Activated T-helper 2 cell treated with anti-CD3 and anti-CD28 coated beads, Interferon-gamma antibody, Interleukin-2, Interleukin-4, amounts not matched to agents 10 μg/mL and 5 μg/mL and 100 μg/mL, durations not matched to agents 14 hours and 24 hours and 36 hours (primary cell): Measurements from ENCODE around the gene PRKG1. TPM values are rescaled to one million over a fixed set of nuclear protein-coding genes. Genes with fewer than 3 reads are reported as not detected.

Source experiments
- DNase-seq: peaks from one replicate; pipeline ENCODE4 v3.0.0; 2021; ENCODE audit warnings: low spot score
- H3K27ac Mint-ChIP-seq: one replicate; pipeline ENCODE4 v1.8.0; 2021; ENCODE audit warnings: mixed read lengths
- H3K27me3 Mint-ChIP-seq: one replicate; pipeline ENCODE4 v1.8.0; 2021; ENCODE audit warnings: low read depth, mixed read lengths
- H3K36me3 Mint-ChIP-seq: one replicate; pipeline ENCODE4 v1.8.0; 2021; ENCODE audit warnings: low read depth, mixed read lengths
- H3K4me1 Mint-ChIP-seq: one replicate; pipeline ENCODE4 v1.8.0; 2021; ENCODE audit warnings: low read depth, mixed read lengths
- H3K4me3 Mint-ChIP-seq: one replicate; pipeline ENCODE4 v1.8.0; 2021; ENCODE audit warnings: low read depth, mild to moderate bottlenecking, moderate library complexity, mixed read lengths
- H3K9me3 Mint-ChIP-seq: one replicate; pipeline ENCODE4 v1.8.0; 2021; ENCODE audit warnings: mixed read lengths
- intact Hi-C: fragments of 100-400 bp; cut with micrococcal nuclease; formaldehyde crosslinking; loops from one replicate; pipeline ENCODE4 v1.15.1; 2023
- total RNA-seq: library from RNA; stranded (reverse); gene quantifications from 2 replicates; pipeline ENCODE4 v1.2.3, GENCODE V29; 2022

PRKG1 gene
- total RNA-seq, 1 donor from 2014 or later = not detected

DNA sequence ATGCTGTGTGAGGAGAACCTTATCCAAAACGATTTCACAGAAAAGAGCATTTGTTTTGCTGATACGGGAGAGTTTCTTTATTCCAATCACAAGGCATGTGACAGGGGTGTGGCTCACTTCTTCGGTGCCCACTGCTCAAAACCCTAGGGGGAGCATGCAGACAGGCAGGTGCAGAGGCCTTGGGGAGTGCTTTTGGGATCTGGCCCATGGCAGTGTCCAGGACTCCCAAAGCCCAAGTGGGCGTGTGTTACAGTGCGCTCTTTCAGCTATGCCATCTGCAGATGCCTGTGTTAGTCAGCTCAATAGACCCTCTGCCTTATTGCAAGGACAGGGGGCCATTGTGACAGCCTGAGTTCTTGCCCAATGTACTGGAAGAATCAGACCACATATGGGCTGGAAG, 530.3 kb downstream of the PRKG1 start:
- DNase-seq = no peak
- Mint-ChIP-seq H3K9me3 (no peaks in the 10 kb centered on the region), H3K27me3 (no peaks in the 10 kb centered on the region), H3K36me3 (no peaks in the 10 kb centered on the region), H3K4me3 (no peak overlapping the region), H3K27ac (no peak overlapping the region), H3K4me1 (no peaks in the 10 kb centered on the region)
- intact Hi-C loops = no loop called here

DNA sequence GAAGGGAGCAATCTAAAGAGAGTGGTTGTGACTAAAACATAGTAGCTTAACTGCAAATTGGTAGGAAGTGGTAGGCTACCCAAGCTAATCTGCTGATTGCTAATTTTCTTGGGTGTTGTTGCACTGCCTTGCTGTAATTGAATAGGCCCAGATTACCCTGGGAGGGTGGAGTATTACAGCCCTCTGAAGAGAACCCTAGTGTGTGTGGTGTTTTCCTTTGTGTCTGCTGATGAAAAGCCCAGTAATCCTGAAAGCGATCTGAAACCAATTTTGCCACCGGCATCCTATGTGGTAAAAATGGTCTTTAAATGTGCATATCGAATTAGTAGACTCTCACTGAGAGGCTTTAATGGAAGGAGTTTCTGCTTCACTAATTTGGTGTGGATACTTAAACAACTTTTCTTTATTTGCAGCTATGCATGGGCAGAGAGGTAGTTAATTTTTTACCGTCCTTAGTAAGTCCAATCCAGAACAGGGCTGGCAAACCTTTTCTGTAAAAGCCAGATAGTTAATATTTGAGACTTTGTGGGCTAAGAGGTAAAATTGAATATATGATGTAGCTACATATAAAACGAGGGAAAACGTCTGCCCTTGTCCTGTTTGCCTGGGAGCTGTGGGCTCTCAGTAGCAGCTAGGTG, 532.7 kb downstream of the PRKG1 start:
- no peak overlapping the region for H3K4me3 Mint-ChIP-seq
- H3K27ac Mint-ChIP-seq = no peak overlapping the region
- H3K9me3 Mint-ChIP-seq = no peaks in the 10 kb centered on the region
- DNase-seq = no peak
- intact Hi-C loops = no loop called here
- no peaks in the 10 kb centered on the region for H3K4me1 Mint-ChIP-seq
- H3K36me3 Mint-ChIP-seq = no peaks in the 10 kb centered on the region
- H3K27me3 Mint-ChIP-seq = no peaks in the 10 kb centered on the region

DNA sequence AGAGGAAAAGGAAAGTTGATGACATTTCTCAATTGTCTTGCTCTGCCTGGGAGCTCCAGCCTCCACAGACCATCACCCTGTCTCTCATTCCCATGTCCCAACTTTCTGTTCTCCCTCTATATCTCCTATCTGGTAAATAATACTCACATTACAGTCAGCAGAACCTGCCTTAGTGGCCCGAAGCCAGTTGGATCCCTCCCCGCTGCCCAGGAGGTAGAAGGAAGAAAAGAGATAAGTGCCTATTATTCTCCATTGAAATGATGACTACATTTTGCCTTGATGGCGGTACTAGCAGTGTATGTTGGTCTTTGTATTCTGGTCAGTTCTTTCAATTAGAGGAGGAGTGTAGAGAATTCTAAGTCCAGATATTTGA, 533.2 kb downstream of the PRKG1 start:
- Mint-ChIP-seq H3K4me3 (no peak overlapping the region), H3K27ac (no peak overlapping the region), H3K27me3 (no peaks in the 10 kb centered on the region), H3K4me1 (no peaks in the 10 kb centered on the region), H3K36me3 (no peaks in the 10 kb centered on the region), H3K9me3 (no peaks in the 10 kb centered on the region)
- intact Hi-C loops = no loop called here
- no peak for DNase-seq

DNA sequence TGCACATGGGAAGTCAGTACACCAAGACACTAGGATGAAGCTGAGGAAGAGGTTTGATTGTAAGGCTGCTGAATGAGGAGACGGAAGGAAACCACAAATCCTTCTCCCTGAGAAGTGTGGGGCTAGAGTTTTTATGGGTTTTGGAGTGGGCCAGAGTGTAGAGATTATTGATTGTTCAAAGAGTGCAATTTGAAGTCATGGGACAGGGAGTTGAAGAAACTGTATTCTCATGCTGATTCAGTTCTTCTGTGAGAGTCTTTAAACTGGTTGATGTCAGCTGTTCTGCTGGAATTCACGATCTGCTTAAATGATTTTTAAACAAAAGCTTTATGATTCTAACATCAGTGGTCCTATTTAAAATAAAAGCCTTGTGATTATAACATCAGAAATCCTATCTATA, 533.9 kb downstream of the PRKG1 start:
- no peaks in the 10 kb centered on the region for H3K27me3 Mint-ChIP-seq
- H3K36me3 Mint-ChIP-seq = no peaks in the 10 kb centered on the region
- H3K4me3 Mint-ChIP-seq = no peak overlapping the region
- DNase-seq = no peak
- no peaks in the 10 kb centered on the region for H3K9me3 Mint-ChIP-seq
- no peaks in the 10 kb centered on the region for H3K4me1 Mint-ChIP-seq
- H3K27ac Mint-ChIP-seq = no peak overlapping the region
- intact Hi-C loops = no loop called here

DNA sequence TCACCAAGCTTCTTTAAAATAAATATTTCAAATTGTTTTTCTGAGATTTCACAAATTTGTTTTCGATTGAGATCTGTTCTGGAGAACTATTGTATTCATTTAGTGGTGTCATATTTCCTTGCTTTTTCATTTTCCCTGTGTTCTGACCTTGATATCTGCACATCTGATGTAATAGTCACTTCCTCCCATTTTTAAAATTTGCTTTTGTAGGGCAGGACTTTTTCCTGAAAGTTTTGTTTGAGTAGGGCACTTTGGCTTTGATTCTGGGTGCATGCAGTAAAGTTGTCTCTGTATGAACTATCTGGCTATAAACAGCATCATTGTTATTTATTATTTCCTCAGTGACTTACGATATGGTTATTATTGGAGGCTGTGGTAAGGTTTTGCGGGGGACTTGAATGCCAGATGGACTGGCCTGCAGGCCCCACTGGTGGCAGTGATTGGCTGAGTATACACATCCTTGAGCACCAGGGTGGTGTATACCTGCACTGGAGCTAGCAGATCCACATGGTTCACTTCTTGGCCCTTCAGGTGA, 541.5 kb downstream of the PRKG1 start:
- H3K36me3 Mint-ChIP-seq = no peaks in the 10 kb centered on the region

DNA sequence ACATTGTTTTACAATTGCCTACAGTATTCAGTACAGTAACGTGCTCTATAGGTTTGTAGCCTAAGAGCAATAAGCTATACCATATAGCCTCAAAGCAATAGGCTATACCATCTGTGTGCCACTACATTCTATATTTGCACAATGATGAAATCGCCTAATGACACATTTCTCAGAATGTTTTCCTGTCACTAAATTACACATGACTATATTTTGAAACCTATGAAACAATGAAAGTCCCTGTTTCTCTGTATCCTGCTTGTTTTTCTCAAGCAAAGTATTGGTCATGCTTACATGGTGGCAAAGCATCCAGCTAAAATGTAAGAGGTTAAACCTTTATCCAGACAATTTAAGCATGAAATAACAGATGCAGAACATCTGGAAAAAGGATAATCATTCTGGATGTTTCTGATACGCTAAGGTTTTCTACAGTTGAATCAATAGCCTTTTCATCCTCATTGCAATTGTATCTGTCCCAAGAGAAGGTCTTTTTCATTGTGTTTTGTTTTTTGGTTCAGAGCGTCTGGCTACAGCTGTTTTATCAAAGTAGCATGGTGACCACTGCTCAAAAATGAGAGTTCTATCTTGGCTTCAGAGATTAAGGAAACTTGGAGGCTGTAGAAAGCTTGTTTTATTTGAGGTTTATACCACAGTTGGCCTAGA, 543.4 kb downstream of the PRKG1 start:
- intact Hi-C loops = no loop called here
- no peaks in the 10 kb centered on the region for H3K27me3 Mint-ChIP-seq
- no peak for DNase-seq
- no peak overlapping the region for H3K27ac Mint-ChIP-seq
- H3K9me3 Mint-ChIP-seq = peaks cover 3% of the 10 kb centered on the region
- peaks cover 2% of the 10 kb centered on the region for H3K4me1 Mint-ChIP-seq
- no peaks in the 10 kb centered on the region for H3K36me3 Mint-ChIP-seq
- no peak overlapping the region for H3K4me3 Mint-ChIP-seq

More for the DNA sequence above, 541.5 kb downstream of the PRKG1 start:
- H3K9me3 Mint-ChIP-seq = peaks cover 3% of the 10 kb centered on the region
- intact Hi-C loops = no loop called here
- no peak overlapping the region for H3K4me3 Mint-ChIP-seq
- H3K27me3 Mint-ChIP-seq = no peaks in the 10 kb centered on the region
- DNase-seq = no peak
- H3K4me1 Mint-ChIP-seq = peaks cover 2% of the 10 kb centered on the region
- H3K27ac Mint-ChIP-seq = no peak overlapping the region

DNA sequence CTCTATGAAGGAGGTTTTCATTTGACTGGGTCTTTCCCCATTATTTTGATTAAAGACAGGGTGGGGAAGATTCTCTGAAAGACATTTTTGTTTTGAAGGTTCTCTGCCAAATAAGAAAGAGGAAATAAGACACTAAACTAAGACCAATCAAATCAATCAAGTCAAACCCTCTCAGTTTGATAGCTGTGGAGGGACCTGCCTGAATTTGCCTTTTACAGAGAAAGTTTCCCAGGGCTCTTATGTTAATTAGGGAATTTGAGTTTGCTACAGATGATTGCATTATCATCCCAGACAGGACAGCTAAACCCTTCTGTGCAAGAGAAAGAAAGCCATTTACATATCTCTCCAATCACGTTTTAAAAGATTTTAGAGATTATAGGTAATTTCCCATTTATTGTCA, 545.1 kb downstream of the PRKG1 start:
- intact Hi-C loops = no loop called here
- Mint-ChIP-seq H3K4me3 (no peak overlapping the region), H3K27ac (no peak overlapping the region), H3K9me3 (peaks cover 3% of the 10 kb centered on the region), H3K4me1 (no peaks in the 10 kb centered on the region), H3K36me3 (no peaks in the 10 kb centered on the region), H3K27me3 (no peaks in the 10 kb centered on the region)
- DNase-seq = no peak

DNA sequence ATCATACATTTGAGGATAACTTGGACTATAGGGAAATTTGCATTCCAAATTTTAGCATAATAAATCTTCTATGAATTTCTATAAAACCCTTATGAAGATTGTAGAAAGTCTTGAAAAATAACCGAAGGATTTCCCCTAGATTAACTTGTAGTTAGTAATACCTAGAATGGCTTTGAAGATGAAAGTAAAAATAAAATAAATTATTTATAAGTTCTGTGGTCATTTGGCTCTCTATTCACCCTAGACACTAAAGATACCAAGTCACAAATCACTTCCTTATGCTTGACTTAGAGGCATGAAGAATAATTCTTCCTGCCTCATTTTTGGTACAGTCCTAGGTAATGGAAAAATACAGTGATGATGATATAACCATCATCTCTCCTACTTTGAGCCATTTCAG, 545.8 kb downstream of the PRKG1 start:
- intact Hi-C loops = no loop called here
- Mint-ChIP-seq H3K27me3 (no peaks in the 10 kb centered on the region), H3K4me1 (no peaks in the 10 kb centered on the region), H3K4me3 (no peak overlapping the region), H3K27ac (no peak overlapping the region), H3K36me3 (no peaks in the 10 kb centered on the region), H3K9me3 (peaks cover 3% of the 10 kb centered on the region)
- DNase-seq = no peak

DNA sequence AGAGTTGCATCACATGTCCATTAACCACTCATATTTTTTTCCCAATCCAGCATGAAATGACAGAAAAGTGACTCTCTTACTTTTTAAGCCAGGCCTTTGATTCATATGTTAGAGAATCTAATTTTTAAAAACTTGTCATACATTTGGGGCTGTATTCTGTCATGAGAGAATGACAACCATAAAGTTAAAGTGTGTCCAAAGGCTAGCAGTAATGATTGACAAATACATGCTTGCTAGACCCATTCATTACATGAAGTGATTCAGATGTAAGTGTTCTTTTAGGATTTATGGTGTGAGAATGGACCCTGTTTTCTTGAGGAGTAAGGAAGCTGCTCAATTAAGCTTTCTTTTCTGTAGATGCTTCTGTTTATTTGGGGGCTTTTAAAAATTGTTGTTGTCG, 549.7 kb downstream of the PRKG1 start:
- no peak overlapping the region for H3K27ac Mint-ChIP-seq
- no peaks in the 10 kb centered on the region for H3K9me3 Mint-ChIP-seq
- H3K4me3 Mint-ChIP-seq = no peak overlapping the region
- H3K4me1 Mint-ChIP-seq = no peaks in the 10 kb centered on the region
- no peaks in the 10 kb centered on the region for H3K36me3 Mint-ChIP-seq
- intact Hi-C loops = no loop called here
- DNase-seq = no peak
- no peaks in the 10 kb centered on the region for H3K27me3 Mint-ChIP-seq

DNA sequence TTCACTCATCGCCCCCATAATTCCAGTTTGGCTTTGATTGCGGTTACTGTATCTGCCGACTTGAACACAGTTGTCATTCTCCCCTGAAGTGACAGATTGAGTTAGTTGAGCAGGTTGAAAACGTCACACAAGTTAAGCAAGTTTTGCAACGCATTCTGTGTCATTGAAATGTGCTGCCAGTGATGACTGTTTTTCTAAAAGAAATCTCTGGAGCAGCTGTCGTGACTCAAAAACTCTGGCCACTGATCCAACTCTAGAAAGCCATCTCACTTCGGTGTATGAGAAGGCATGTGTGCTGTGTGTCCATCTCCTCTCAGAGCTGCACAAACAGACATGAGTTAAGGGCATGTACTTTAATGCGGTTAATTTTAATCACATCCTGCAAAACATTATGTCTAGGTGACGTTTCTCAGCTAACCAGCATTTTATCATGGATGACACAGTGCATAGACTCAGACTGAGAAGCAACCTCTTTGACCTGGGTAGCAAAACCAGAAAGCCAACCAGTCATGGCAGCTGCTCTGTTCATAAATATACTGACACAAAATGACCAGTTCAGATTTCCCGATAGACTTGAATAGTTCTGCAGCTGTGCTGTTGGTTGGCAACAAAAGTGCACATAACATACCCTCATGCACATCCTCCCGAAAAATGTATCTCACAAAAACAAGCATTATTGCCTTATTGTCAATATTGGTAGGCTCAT, 555.8 kb downstream of the PRKG1 start:
- no peak for DNase-seq
- Mint-ChIP-seq H3K4me3 (no peak overlapping the region), H3K27me3 (no peaks in the 10 kb centered on the region), H3K9me3 (no peaks in the 10 kb centered on the region), H3K4me1 (no peaks in the 10 kb centered on the region), H3K27ac (no peak overlapping the region), H3K36me3 (no peaks in the 10 kb centered on the region)
- intact Hi-C loops = no loop called here

DNA sequence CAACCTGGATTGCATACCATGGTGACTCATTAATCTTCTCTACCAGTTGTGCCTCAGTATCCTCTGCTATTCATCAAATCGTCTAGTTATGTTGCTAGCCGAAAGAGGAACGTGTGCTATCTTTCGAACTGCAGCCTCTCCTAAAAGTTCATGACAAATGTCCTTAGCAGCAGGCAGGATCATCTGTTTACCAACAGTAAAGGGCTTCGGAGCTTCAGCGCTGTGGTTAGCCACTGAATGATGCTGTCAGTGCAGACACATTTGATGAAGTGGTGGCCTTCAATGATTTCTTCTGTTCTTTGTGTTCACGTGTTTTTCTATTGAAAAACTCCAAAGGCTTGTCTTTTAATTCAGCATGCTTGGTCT, 556.3 kb downstream of the PRKG1 start:
- intact Hi-C loops = no loop called here
- Mint-ChIP-seq H3K36me3 (no peaks in the 10 kb centered on the region), H3K4me1 (no peaks in the 10 kb centered on the region)

DNA sequence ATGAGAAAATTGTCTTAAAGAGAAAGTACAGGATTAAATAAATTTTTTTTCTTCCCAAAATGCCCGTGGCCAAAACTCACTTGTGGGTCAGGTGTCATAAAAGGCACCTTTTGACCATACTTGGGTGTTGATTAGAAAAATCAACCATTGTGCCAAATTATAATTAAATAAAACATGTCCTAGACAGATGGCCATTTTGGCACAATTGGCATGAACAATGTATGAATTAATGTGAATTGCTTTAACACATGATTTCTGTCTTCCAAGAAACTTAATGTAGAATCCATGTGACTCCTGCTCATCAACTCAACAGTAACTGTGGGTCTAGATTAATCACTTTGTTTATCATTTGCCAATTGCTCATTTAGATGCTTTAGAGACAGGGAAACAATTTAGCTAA, 561.1 kb downstream of the PRKG1 start:
- Mint-ChIP-seq H3K4me1 (no peaks in the 10 kb centered on the region), H3K27ac (no peak overlapping the region), H3K27me3 (no peaks in the 10 kb centered on the region), H3K4me3 (no peak overlapping the region), H3K9me3 (no peaks in the 10 kb centered on the region), H3K36me3 (no peaks in the 10 kb centered on the region)
- intact Hi-C loops = no loop called here
- no peak for DNase-seq

More for the DNA sequence above, 556.3 kb downstream of the PRKG1 start:
- DNase-seq = no peak
- H3K4me3 Mint-ChIP-seq = no peak overlapping the region
- H3K27me3 Mint-ChIP-seq = no peaks in the 10 kb centered on the region
- no peaks in the 10 kb centered on the region for H3K9me3 Mint-ChIP-seq
- no peak overlapping the region for H3K27ac Mint-ChIP-seq

DNA sequence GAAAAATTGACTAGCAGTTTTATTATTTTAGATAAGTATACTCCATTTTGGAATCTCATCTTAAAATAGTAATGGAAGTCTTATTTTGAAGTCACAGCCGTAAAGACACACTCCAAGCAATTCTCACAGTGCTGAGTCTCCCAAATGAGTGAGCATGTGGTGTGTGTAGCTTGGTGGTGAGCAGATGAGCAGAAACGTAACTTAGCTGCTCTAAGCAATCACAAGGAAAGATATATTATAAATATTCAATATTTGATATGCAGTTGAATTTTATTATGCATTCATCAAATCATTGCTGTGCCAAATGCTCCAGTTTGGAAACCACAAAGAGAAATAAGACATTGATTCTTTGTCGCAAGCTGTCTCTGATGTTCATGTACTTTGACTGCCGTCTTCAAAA, 563.9 kb downstream of the PRKG1 start:
- Mint-ChIP-seq H3K4me1 (no peaks in the 10 kb centered on the region), H3K9me3 (no peaks in the 10 kb centered on the region), H3K27ac (no peak overlapping the region), H3K36me3 (no peaks in the 10 kb centered on the region), H3K4me3 (no peak overlapping the region), H3K27me3 (no peaks in the 10 kb centered on the region)
- intact Hi-C loops = no loop called here
- no peak for DNase-seq
